Cardiac muscle cell (in vitro differentiated cells and primary cell): Measurements from ENCODE around the gene ZCWPW2. TPM values are rescaled to one million over a fixed set of nuclear protein-coding genes. Genes with fewer than 3 reads are reported as not detected.

Source experiments
- DNase-seq, 2 donors: peaks; one replicate each; pipeline versions ENCODE4 v3.0.0 to v3.0.0-alpha.2; 2010 to 2017; ENCODE audit warnings: low read depth in 1 of 2, low spot score in 1 of 2
- H3K27ac ChIP-seq: fragments of 200-600 bp; sonication (generic); 2 replicates; pipeline ENCODE4 v1.5.1; 2016
- H3K27me3 ChIP-seq: fragments of 200-600 bp; sonication (generic); 2 replicates; pipeline ENCODE4 v1.6.0; 2016; ENCODE audit warnings: control low read depth
- H3K36me3 ChIP-seq: fragments of 200-600 bp; sonication (generic); 2 replicates; pipeline ENCODE4 v1.5.1; 2016; ENCODE audit warnings: control low read depth
- H3K4me1 ChIP-seq: fragments of 200-600 bp; sonication (generic); 2 replicates; pipeline ENCODE4 v1.8.1; 2017; ENCODE audit warnings: low read depth, mild to moderate bottlenecking, mixed run types
- H3K4me3 ChIP-seq: fragments of 200-600 bp; sonication (generic); 2 replicates; pipeline ENCODE4 v1.5.1; 2016; ENCODE audit warnings: mild to moderate bottlenecking
- H3K9me3 ChIP-seq: fragments of 200-600 bp; sonication (generic); 2 replicates; pipeline ENCODE4 v1.5.1; 2017; ENCODE audit warnings: low read depth, mild to moderate bottlenecking, control low read depth
- CTCF ChIP-seq: IDR thresholded peaks from 2 replicates; pipeline ENCODE4 v1.5.1; 2012; ENCODE audit warnings: low read depth, mild to moderate bottlenecking, low read length
- polyA plus RNA-seq: library from polyadenylated mRNA; unstranded; fragments of >200 nt; fragmentation: Nextera tagmentation; extraction: Ambion mirVana; gene quantifications from 2 replicates; pipeline ENCODE4 v1.2.1, GENCODE V29; 2016
- total RNA-seq: library from RNA; depleted of rRNA; stranded (reverse); fragments of >200 nt; gene quantifications from 2 replicates; pipeline ENCODE4 v1.2.3, GENCODE V29; 2016

ZCWPW2 gene
- total and polyA plus RNA-seq, 2 experiments from 2014 or later, result 0.09 to 2.9 TPM

GRCh38 chr3:28502397-28502937 is 153.9 kb downstream of the ZCWPW2 start:
- Histone ChIP-seq H3K27me3 (no peaks in the 10 kb centered on the region), H3K27ac (no peak overlapping the region), H3K36me3 (no peaks in the 10 kb centered on the region), H3K4me1 (peaks cover 13% of the 10 kb centered on the region), H3K4me3 (no peak overlapping the region), H3K9me3 (no peaks in the 10 kb centered on the region)
- TF ChIP-seq CTCF, result no peak
- no peak for DNase-seq

GRCh38 chr3:28504976-28505375 is 156.5 kb downstream of the ZCWPW2 start:
- no peaks in the 10 kb centered on the region for H3K9me3 ChIP-seq
- peak in 1 of 2 donors; percentile 37 for DNase-seq
- no peaks in the 10 kb centered on the region for H3K36me3 ChIP-seq
- H3K4me3 ChIP-seq, result no peak overlapping the region
- peaks cover 13% of the 10 kb centered on the region for H3K4me1 ChIP-seq
- no peaks in the 10 kb centered on the region for H3K27me3 ChIP-seq
- no peak for TF ChIP-seq CTCF
- peak overlapping the region; percentile 63 for H3K27ac ChIP-seq

GRCh38 chr3:28521663-28522062 is 173.1 kb downstream of the ZCWPW2 start:
- Histone ChIP-seq H3K4me3 (no peak overlapping the region), H3K9me3 (no peaks in the 10 kb centered on the region), H3K36me3 (no peaks in the 10 kb centered on the region), H3K27me3 (no peaks in the 10 kb centered on the region), H3K27ac (no peak overlapping the region), H3K4me1 (no peaks in the 10 kb centered on the region)
- no peak for DNase-seq
- no peak for TF ChIP-seq CTCF

GRCh38 chr3:28542351-28542750 is 193.8 kb downstream of the ZCWPW2 start:
- Histone ChIP-seq H3K4me1 (no peaks in the 10 kb centered on the region), H3K36me3 (no peaks in the 10 kb centered on the region), H3K4me3 (no peak overlapping the region), H3K9me3 (no peaks in the 10 kb centered on the region), H3K27me3 (no peaks in the 10 kb centered on the region), H3K27ac (no peak overlapping the region)
- TF ChIP-seq CTCF, result no peak
- no peak for DNase-seq

- no peak for TF ChIP-seq CTCF
- DNase-seq, result no peak
- Histone ChIP-seq H3K27me3 (no peaks in the 10 kb centered on the region), H3K4me3 (no peak overlapping the region), H3K27ac (no peak overlapping the region), H3K4me1 (no peaks in the 10 kb centered on the region), H3K36me3 (no peaks in the 10 kb centered on the region), H3K9me3 (no peaks in the 10 kb centered on the region)
Measured at GRCh38 chr3:28544236-28544635, 195.7 kb downstream of the ZCWPW2 start.

GRCh38 chr3:28544831-28545230 is 196.3 kb downstream of the ZCWPW2 start:
- no peaks in the 10 kb centered on the region for H3K36me3 ChIP-seq
- no peaks in the 10 kb centered on the region for H3K9me3 ChIP-seq
- no peaks in the 10 kb centered on the region for H3K4me1 ChIP-seq
- no peaks in the 10 kb centered on the region for H3K27me3 ChIP-seq
- no peak overlapping the region for H3K27ac ChIP-seq
- no peak overlapping the region for H3K4me3 ChIP-seq
- TF ChIP-seq CTCF, result no peak
- DNase-seq, result no peak
